ENCODE data around the gene GRIN2A.

GRIN2A gene

DNA sequence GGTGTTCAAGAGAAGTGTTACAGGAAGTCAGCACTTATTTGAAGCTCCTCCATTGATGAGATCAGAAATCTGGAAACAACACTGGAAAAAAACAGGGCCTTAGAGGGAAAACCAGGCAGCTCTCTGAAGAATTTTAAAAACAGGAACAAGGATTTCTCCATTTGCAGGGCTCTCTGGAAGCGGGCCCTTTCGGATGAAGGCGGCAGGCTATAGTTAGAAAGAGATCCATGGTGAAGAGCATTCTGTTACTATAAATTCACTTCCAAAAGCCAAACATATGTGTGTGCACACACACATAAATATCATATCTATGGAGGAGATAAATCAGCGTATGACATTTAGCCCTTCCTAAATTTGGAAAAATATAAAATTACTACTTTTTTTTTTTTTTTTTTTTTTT lies 42.6 kb upstream of the GRIN2A start:
- no peak overlapping the region for H3K4me3 ChIP-seq (replicated peaks; ENCODE audit: low read depth, low read length)
- no peak for DNase-seq (ENCODE audit: extremely low read depth, low read depth)
- TF ChIP-seq, protein P1, sequence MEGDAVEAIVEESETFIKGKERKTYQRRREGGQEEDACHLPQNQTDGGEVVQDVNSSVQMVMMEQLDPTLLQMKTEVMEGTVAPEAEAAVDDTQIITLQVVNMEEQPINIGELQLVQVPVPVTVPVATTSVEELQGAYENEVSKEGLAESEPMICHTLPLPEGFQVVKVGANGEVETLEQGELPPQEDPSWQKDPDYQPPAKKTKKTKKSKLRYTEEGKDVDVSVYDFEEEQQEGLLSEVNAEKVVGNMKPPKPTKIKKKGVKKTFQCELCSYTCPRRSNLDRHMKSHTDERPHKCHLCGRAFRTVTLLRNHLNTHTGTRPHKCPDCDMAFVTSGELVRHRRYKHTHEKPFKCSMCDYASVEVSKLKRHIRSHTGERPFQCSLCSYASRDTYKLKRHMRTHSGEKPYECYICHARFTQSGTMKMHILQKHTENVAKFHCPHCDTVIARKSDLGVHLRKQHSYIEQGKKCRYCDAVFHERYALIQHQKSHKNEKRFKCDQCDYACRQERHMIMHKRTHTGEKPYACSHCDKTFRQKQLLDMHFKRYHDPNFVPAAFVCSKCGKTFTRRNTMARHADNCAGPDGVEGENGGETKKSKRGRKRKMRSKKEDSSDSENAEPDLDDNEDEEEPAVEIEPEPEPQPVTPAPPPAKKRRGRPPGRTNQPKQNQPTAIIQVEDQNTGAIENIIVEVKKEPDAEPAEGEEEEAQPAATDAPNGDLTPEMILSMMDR (IDR thresholded peaks at IDR 0.05; ENCODE audit: low read depth, low read length, missing control alignments) = no peak

DNA sequence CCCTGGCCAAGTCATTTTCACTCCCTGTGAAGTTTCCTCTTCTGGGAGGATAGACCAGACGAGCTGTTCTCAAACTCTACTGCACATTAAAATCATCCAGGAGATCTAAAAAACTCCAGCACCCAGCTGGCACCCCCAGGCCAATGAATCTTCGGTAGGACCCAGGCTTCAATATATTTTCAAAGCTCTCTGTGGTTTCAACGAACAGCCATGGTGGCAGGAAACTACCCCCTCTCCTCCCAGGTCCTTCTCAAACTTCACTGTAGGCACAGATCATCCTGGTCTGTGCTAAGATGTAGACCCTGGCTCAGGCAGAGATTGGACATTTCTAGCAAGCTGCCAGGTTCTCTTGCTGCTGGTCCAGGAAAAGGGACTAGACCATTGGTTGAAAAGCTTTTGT lies 38.7 kb upstream of the GRIN2A start:
- H3K4me3 ChIP-seq (replicated peaks; ENCODE audit: low read depth, low read length) = no peak overlapping the region
- TF ChIP-seq, protein P1 (IDR thresholded peaks at IDR 0.05; ENCODE audit: low read depth, low read length, missing control alignments) = no peak
- no peak for DNase-seq (ENCODE audit: extremely low read depth, low read depth)

DNA sequence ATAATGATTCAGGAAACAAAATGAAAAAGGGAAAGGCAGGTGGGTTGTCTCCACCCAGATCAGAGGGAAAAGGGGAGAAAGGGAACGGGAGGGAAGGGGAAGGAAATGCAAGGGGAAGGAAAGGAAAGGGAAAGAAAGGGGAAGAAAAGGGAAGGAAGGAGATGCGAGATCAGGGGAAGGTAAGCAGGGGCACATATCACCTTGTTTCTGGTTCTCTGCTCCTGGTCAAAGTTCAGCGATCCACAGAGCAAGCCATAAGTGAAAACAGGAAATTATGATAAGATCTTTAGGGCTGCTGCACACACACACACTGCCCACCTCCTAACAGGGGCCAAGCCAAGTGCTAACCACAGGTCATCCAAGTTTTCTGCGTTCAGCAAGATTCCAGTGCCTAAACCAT lies 37.5 kb upstream of the GRIN2A start:
- no peak for DNase-seq (ENCODE audit: extremely low read depth, low read depth)
- TF ChIP-seq, protein P1 (IDR thresholded peaks at IDR 0.05; ENCODE audit: low read depth, low read length, missing control alignments) = no peak
- H3K4me3 ChIP-seq (replicated peaks; ENCODE audit: low read depth, low read length) = no peak overlapping the region

DNA sequence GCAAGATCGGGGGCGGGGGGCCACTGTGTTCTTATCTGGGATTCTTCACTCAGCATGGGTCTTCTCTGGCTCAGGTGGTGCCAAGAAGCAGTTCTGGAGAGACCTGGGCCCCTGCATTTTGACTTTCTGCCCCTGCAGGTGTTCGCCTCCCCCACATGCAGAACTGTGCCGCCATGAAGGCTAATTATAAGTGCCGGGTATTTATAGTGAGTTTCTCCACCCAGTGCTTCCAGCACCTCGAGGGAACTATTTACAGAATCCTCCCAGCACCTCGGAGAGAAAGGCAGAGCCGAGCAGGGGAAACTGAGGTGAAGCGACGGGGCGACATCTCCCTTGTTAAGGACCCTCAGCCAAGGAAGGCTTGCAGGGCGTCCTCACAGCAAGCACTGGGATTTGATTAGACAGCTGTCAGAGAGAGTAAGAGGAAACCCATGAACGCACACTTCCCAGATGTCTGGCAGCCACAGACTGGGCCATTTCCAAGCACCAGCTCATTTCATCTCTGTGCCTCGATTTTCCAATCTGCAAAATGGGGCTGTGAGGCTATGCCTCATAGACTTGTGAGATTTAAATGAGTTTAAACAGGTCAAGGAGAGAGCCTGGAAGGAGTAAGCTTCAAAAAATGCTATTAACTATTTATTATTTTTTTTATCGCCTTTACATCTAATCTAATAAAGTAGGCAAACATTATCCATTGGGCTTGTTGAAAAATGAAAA lies 36.4 kb upstream of the GRIN2A start:
- TF ChIP-seq, protein P1 (IDR thresholded peaks at IDR 0.05; ENCODE audit: low read depth, low read length, missing control alignments) = no peak

DNA sequence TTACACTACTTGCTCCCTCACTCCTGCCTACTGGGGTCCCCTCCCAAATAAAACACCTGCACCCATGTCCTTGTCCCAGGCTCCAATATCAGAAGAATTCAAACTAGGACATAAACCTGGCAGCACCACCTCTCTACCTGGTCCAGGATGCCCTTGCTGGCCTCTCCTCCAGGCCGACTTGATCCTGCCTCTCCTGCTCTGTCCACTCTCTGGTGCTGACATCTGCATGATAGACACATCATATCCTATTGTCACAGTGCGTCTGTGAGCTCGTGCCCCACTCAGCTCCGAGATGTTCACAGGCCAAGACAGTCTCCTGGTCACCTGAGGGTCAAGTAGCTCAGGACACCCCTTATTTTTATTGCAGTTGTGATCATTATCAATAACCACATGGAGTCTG lies 31.5 kb upstream of the GRIN2A start:
- TF ChIP-seq, protein P1 (IDR thresholded peaks at IDR 0.05; ENCODE audit: low read depth, low read length, missing control alignments) = no peak
- no peak overlapping the region for H3K4me3 ChIP-seq (replicated peaks; ENCODE audit: low read depth, low read length)
- no peak for DNase-seq (ENCODE audit: extremely low read depth, low read depth)

More for the DNA sequence above, 36.4 kb upstream of the GRIN2A start:
- no peak for DNase-seq (ENCODE audit: extremely low read depth, low read depth)
- no peak overlapping the region for H3K4me3 ChIP-seq (replicated peaks; ENCODE audit: low read depth, low read length)

DNA sequence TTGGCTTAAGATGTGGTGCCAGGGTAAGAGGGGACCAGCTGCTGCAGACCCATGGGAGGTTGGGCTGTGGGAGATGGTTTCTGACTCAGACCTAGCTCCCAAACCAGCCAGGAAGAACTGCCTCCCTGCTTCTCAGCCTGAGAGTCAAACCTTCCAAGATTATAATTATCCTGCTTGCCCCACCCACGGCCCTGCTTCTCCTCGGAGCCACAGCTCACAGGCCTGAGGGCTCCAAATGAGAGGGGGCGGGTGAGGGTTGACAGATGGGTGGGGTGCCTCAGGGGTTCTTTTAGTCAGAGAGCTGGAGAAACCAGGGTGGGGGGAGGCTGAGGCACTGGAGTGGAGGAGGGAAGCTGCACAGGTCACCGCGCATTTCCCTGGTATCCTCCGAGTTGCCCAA lies 28.7 kb upstream of the GRIN2A start:
- no peak for DNase-seq (ENCODE audit: extremely low read depth, low read depth)
- no peak overlapping the region for H3K4me3 ChIP-seq (replicated peaks; ENCODE audit: low read depth, low read length)
- TF ChIP-seq, protein P1 (IDR thresholded peaks at IDR 0.05; ENCODE audit: low read depth, low read length, missing control alignments) = no peak

DNA sequence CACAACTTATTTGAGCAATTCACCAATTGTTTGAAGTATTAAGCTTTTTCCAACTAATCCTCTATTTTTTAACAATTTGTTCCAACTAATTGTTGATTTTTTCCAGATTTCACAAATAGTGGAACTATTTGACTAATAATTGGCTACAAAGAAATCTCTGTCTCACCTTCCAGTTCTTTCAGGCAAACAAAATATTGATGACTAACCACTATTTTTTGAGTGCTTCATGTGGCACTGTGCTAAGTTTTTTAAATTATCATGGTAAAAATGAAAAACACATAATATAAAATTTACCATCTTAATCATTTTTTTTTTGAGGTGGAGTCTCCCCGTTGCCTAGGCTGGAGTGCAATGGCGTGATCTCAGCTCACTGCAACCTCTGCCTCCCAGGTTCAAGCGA lies 24.6 kb upstream of the GRIN2A start:
- TF ChIP-seq, protein P1 (IDR thresholded peaks at IDR 0.05; ENCODE audit: low read depth, low read length, missing control alignments) = no peak
- no peak for DNase-seq (ENCODE audit: extremely low read depth, low read depth)

More for the DNA sequence above, 24.6 kb upstream of the GRIN2A start:
- no peak overlapping the region for H3K4me3 ChIP-seq (replicated peaks; ENCODE audit: low read depth, low read length)
